Astrocyte of the cerebellum (primary cell): ENCODE measurements around the gene CEP41.

Experiments used
- DNase-seq: peaks from one replicate; pipeline ENCODE4 v3.0.0-alpha.2; 2011; ENCODE audit warnings: low read depth
- H3K4me3 ChIP-seq: 2 replicates; pipeline ENCODE4 v1.5.1; 2011; ENCODE audit warnings: mild to moderate bottlenecking, low read depth, low read length, moderate library complexity
- CTCF ChIP-seq: IDR thresholded peaks from 2 replicates; pipeline ENCODE4 v1.5.1; 2012; ENCODE audit warnings: low read length, low read depth, moderate library complexity, mild to moderate bottlenecking; ENCODE audit errors: missing control alignments
- in situ Hi-C: cut with HindIII; loops from 2 replicates; pipeline ENCODE4 v1.10.0; 2017; ENCODE audit warnings: low sequenced_read_pairs

CEP41 gene

GRCh38 chr7:130425796-130426195 lies 15.0 kb downstream of the CEP41 start:
- TF ChIP-seq CTCF, result no peak
- H3K4me3 ChIP-seq, result no peak overlapping the region
- in situ Hi-C loops, result no loop called here
- no peak for DNase-seq

GRCh38 chr7:130423501-130424037 lies 17.2 kb downstream of the CEP41 start:
- TF ChIP-seq CTCF, result no peak
- no peak overlapping the region for H3K4me3 ChIP-seq
- DNase-seq, result no peak
- in situ Hi-C loops, result no loop called here

GRCh38 chr7:130421684-130422083 lies 19.1 kb downstream of the CEP41 start:
- no peak for TF ChIP-seq CTCF
- in situ Hi-C loops, result no loop called here
- no peak overlapping the region for H3K4me3 ChIP-seq
- peak; percentile 48 for DNase-seq

GRCh38 chr7:130420943-130421578 lies 19.8 kb downstream of the CEP41 start:
- TF ChIP-seq CTCF, result no peak
- in situ Hi-C loops, result no loop called here
- DNase-seq, result no peak
- H3K4me3 ChIP-seq, result no peak overlapping the region

GRCh38 chr7:130419658-130420057 lies 21.2 kb downstream of the CEP41 start:
- DNase-seq, result no peak
- TF ChIP-seq CTCF, result no peak
- H3K4me3 ChIP-seq, result no peak overlapping the region
- in situ Hi-C loops, result no loop called here

GRCh38 chr7:130418306-130418705 lies 22.5 kb downstream of the CEP41 start:
- no peak for DNase-seq
- H3K4me3 ChIP-seq, result no peak overlapping the region
- no peak for TF ChIP-seq CTCF
- in situ Hi-C loops, result no loop called here

GRCh38 chr7:130417213-130417612 lies 23.6 kb downstream of the CEP41 start:
- TF ChIP-seq CTCF, result no peak
- no peak for DNase-seq
- in situ Hi-C loops, result no loop called here
- no peak overlapping the region for H3K4me3 ChIP-seq
